HEK293T (cell line): Measurements from ENCODE around the gene UBQLN1.

Source experiments
- CTCF ChIA-PET: fragments of 350-600 bp; formaldehyde crosslinking; extraction: SDS; loops from one replicate; lab custom pipeline; 2021; ENCODE audit warnings: antibody characterized with exemption, inconsistent platforms; lab: Yijun Ruan, JAX
- POLR2A ChIA-PET: fragments of 350-600 bp; formaldehyde crosslinking; extraction: SDS; loops from one replicate; lab custom pipeline; 2020; ENCODE audit warnings: antibody characterized with exemption, inconsistent platforms; lab: Yijun Ruan, JAX
- DNase-seq: peaks from one replicate; pipeline ENCODE4 v3.0.0; 2012; ENCODE audit warnings: mixed read lengths; ENCODE audit errors: extremely low spot score
- ARNT ChIP-seq: fragments of 450-650 bp; IDR thresholded peaks from 2 replicates; pipeline ENCODE4 v1.6.1; 2017; ENCODE audit warnings: mild to moderate bottlenecking
- BHLHE40 ChIP-seq: fragments of 450-650 bp; IDR thresholded peaks from 2 replicates; pipeline ENCODE4 v1.6.1; 2016; ENCODE audit warnings: mild to moderate bottlenecking, moderate library complexity, borderline replicate concordance
- CTBP1 ChIP-seq: fragments of 450-650 bp; IDR thresholded peaks from 2 replicates; pipeline ENCODE4 v1.6.1; 2016; ENCODE audit warnings: borderline replicate concordance
- ELF4 ChIP-seq: fragments of 450-650 bp; IDR thresholded peaks from 2 replicates; pipeline ENCODE4 v1.6.1; 2017; ENCODE audit warnings: antibody characterized with exemption
- FOXK2 ChIP-seq: fragments of 450-650 bp; IDR thresholded peaks from 2 replicates; pipeline ENCODE4 v1.6.1; 2016; ENCODE audit warnings: mild to moderate bottlenecking
- FOXM1 ChIP-seq: fragments of 450-650 bp; IDR thresholded peaks from 2 replicates; pipeline ENCODE4 v1.6.1; 2017; ENCODE audit warnings: mild to moderate bottlenecking, borderline replicate concordance
- HDGF ChIP-seq: fragments of 450-650 bp; IDR thresholded peaks from 2 replicates; pipeline ENCODE4 v1.6.1; 2017; ENCODE audit warnings: antibody characterized with exemption, borderline replicate concordance
- L3MBTL2 ChIP-seq: fragments of 450-650 bp; conservative IDR thresholded peaks from 2 replicates; pipeline ENCODE4 v1.6.1; 2016; ENCODE audit warnings: mild to moderate bottlenecking
- LEF1 ChIP-seq: fragments of 450-650 bp; IDR thresholded peaks from 2 replicates; pipeline ENCODE4 v1.6.1; 2017; ENCODE audit warnings: mild to moderate bottlenecking, borderline replicate concordance
- NFRKB ChIP-seq: fragments of 450-650 bp; IDR thresholded peaks from 2 replicates; pipeline ENCODE4 v1.6.1; 2016; ENCODE audit warnings: mild to moderate bottlenecking, moderate library complexity
- SP1 ChIP-seq: fragments of 450-650 bp; IDR thresholded peaks from 2 replicates; pipeline ENCODE4 v1.6.1; 2017
- SUZ12 ChIP-seq: fragments of 450-650 bp; IDR thresholded peaks from 2 replicates; pipeline ENCODE4 v1.6.1; 2016; ENCODE audit warnings: mild to moderate bottlenecking
- TARDBP ChIP-seq: fragments of 450-650 bp; IDR thresholded peaks from 2 replicates; pipeline ENCODE4 v1.6.1; 2016
- ZNF384 ChIP-seq: fragments of 450-650 bp; IDR thresholded peaks from 2 replicates; pipeline ENCODE4 v1.6.1; 2016
- TF ChIP-seq, protein P1 (sequence below): fragments of 450-650 bp; IDR thresholded peaks from 2 replicates; pipeline ENCODE4 v1.6.1; 2016

Gene UBQLN1

DNA sequence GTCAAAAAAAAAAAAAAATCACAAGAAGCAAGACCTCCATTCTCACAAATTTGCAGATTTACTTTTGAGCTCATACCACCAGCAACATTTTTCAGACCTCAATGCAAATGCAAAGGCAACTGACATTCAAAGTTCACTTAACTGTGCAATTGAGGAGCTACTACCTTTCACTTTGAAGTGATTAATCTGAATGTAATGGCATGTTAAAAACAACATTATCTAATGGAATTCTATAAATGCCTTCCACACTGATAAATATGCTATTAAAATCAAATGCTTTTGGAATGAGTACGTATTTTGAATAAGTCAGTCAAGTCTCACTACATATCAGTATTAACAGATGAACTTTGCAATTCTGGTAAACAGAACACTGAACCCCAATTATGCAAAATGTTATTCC, 32.3 kb downstream of the UBQLN1 start:
- DNase-seq, result no peak
- TF ChIP-seq SP1, result no peak
- CTCF ChIA-PET, result no interaction called here
- POLR2A ChIA-PET, result no interaction called here

DNA sequence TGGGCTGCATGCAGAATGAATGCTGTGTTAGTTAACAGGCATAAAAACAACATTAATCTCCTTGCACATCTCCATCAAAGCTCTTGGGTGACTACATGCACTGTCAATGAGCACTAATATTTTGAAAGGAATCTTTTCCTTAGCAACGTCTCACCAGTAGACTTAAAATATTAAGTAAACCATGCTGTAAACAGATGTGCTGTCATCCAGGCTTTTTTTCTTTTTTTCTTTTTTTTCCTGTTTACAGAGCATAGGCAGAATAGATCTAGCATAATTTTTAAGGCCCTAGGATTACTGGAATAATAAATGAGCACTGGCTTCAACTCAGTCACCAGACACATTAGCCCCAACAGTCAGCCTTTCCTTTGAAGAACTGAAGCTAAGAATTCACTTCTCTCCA, 36.3 kb downstream of the UBQLN1 start:
- CTCF ChIA-PET, result no interaction called here
- no peak for DNase-seq
- POLR2A ChIA-PET, result no interaction called here
- no peak for TF ChIP-seq SUZ12
- TF ChIP-seq SP1, result no peak
- TF ChIP-seq BHLHE40, result no peak
- no peak for TF ChIP-seq NFRKB
- TF ChIP-seq FOXM1, result no peak
- TF ChIP-seq L3MBTL2, result no peak
- TF ChIP-seq ZNF384, result no peak
- TF ChIP-seq ARNT, result no peak
- TF ChIP-seq, protein P1, sequence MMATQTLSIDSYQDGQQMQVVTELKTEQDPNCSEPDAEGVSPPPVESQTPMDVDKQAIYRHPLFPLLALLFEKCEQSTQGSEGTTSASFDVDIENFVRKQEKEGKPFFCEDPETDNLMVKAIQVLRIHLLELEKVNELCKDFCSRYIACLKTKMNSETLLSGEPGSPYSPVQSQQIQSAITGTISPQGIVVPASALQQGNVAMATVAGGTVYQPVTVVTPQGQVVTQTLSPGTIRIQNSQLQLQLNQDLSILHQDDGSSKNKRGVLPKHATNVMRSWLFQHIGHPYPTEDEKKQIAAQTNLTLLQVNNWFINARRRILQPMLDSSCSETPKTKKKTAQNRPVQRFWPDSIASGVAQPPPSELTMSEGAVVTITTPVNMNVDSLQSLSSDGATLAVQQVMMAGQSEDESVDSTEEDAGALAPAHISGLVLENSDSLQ, result no peak
- no peak for TF ChIP-seq LEF1

DNA sequence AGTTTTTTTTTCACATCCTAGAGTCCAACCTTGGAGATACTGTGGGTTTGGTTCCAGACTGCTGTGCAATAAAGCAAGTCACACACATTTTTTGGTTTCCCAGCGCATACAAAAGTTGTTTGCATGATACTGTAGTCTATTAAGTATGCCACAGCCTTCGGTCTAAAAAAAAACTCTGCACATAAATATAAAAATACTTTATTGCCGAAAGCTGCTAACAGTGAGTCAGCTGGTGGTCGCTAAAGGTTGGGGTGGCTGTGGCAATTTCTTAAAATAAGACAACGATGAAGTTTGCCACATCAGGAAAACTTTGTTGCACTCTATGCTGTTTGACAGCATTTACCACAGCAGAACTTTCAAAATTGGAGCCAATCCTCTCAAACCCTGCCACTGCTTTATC, 37.4 kb downstream of the UBQLN1 start:
- CTCF ChIA-PET, result no interaction called here
- no peak for TF ChIP-seq FOXM1
- no peak for TF ChIP-seq SUZ12
- TF ChIP-seq NFRKB, result no peak
- no peak for TF ChIP-seq ZNF384
- no peak for TF ChIP-seq HDGF
- TF ChIP-seq L3MBTL2, result no peak
- no peak for TF ChIP-seq SP1
- TF ChIP-seq FOXK2, result no peak
- no peak for TF ChIP-seq ARNT
- no peak for TF ChIP-seq ELF4
- no peak for DNase-seq

DNA sequence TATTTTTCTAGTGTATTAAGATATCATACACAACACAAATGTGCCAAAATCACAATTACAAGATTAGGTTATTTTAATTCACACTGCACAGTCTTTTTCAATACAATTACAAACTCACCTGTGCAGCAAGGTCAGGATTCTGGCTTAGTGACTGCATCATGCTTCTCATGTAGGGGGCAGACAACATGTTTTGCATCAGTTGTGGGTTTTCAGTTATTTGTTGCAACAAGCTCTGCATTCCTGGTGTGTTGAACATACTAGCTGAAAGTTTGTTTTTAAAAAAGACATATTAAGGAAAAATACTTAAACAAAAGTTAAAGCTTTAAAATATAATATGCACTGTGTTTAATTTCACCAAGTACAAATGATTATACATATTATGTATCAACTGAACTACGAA, 38.7 kb downstream of the UBQLN1 start:
- DNase-seq, result no peak
- ChIA-PET CTCF (no interaction called here), POLR2A (no interaction called here)
- TF ChIP-seq ARNT, result no peak

More for the DNA sequence above, 37.4 kb downstream of the UBQLN1 start:
- POLR2A ChIA-PET, result no interaction called here

DNA sequence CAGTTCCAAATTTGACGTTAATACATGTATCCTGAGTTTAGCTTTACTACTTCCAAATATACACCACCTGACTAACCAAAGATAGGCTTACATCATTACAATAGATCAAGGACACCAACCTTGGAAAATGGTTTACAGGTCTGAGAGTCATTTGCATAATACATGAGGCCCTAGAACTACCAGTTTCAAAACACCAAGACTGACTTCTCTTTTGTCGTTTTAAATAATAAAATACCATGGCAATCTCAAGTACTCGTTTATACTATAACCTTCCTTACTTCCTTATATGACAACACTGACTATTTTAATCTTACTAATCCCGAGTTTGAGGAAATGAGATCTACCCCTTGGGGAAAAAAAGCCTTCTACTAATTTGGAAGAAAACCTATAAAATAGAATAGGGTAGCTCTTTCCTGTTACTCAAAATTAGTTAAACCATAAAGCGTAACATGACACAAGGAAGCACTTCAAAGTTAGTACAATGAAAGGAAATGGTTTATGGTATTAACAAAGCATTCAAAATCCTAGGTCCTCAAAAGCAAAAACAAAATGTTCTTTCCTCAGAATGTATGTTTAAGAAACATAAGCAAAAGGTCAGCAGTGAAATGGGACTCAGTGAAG, 42.1 kb downstream of the UBQLN1 start:
- POLR2A ChIA-PET, result interaction anchor here (1.7 kb wide), 1 partner anchor 42 kb away, joined by 3 read pairs; the partner anchor contains the start of gene UBQLN1
- DNase-seq, result no peak
- CTCF ChIA-PET, result no interaction called here
- TF ChIP-seq FOXM1 (no peak), ELF4 (no peak), ARNT (no peak), CTBP1 (no peak)
- TF ChIP-seq, protein P1, result no peak

DNA sequence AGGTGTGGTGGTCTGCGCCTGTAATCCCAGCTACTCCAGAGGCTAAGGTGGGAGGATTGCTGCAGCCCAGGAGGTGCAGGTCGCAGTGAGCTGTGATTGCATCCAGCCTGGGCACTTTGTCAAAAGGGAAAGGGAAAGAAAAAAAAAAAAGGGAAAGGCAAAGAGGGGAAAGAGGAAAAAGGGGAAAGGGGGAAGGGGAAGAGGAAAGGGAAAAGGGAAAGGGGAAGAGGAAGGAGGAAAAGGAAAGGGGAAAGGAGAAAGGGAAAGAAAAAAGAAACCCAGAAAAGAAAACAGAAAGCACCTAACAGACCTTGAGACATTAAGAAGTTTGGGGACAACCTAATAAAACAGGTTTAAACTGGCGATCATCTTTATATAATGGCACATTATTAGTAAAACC, 44.8 kb downstream of the UBQLN1 start:
- CTCF ChIA-PET, result no interaction called here
- POLR2A ChIA-PET, result no interaction called here
- no peak for DNase-seq
- TF ChIP-seq HDGF, result no peak
- no peak for TF ChIP-seq SUZ12
- no peak for TF ChIP-seq SP1
- no peak for TF ChIP-seq L3MBTL2
- TF ChIP-seq, protein P1, result no peak
- TF ChIP-seq FOXM1, result no peak

DNA sequence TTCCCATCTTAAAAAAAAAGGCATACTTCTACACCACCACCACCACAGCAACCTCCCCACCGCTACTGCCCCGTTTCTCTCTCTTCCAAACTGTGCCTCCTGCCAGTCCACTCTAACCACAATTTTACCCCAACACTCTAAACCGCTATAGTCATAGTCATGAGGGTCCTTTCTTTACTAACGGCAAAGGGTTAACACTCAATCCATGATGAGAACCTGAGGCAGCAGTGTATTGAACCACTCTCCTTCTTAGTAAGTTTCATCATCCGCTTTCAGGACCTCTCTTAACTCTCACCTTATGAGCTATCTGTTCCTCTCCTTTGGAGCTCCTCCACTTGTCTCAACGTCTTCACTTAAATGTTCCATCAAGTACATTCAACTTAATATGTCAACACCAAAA, 50.8 kb downstream of the UBQLN1 start:
- no peak for DNase-seq
- POLR2A ChIA-PET, result no interaction called here
- CTCF ChIA-PET, result no interaction called here
- TF ChIP-seq FOXM1 (no peak), SUZ12 (no peak), HDGF (no peak), LEF1 (no peak), TARDBP (no peak), L3MBTL2 (no peak), NFRKB (no peak), SP1 (no peak), ZNF384 (no peak)
- TF ChIP-seq, protein P1, result no peak
